MM.1S (cell line): ENCODE data around the gene TPH2.

Experiments
- DNase-seq: peaks from one replicate; pipeline ENCODE4 v3.0.0-alpha.2; 2015
- H2AFZ ChIP-seq: fragments of 300-600 bp; sonication (generic); 2 replicates; pipeline ENCODE4 v1.6.0; 2016; ENCODE audit warnings: antibody characterized with exemption, low read length
- H3F3A ChIP-seq: fragments of 300-600 bp; sonication (generic); 2 replicates; pipeline ENCODE4 v1.6.1; 2016; ENCODE audit warnings: mild to moderate bottlenecking, antibody characterized with exemption, low read length, moderate library complexity, mixed read lengths; ENCODE audit not compliant: insufficient read depth
- H3K27ac ChIP-seq: fragments of 300-600 bp; sonication (generic); 2 replicates; pipeline ENCODE4 v1.5.1; 2016; ENCODE audit warnings: mild to moderate bottlenecking, low read length
- H3K27me3 ChIP-seq: fragments of 300-600 bp; sonication (generic); replicated peaks from 2 replicates; pipeline ENCODE4 v1.6.0; 2016; ENCODE audit warnings: low read length; ENCODE audit not compliant: insufficient read depth
- H3K36me3 ChIP-seq: fragments of 300-600 bp; sonication (generic); replicated peaks from 2 replicates; pipeline ENCODE4 v1.6.1; 2016; ENCODE audit warnings: mild to moderate bottlenecking, low read length, mixed read lengths; ENCODE audit not compliant: insufficient read depth
- H3K4me1 ChIP-seq: fragments of 300-600 bp; sonication (generic); 2 replicates; pipeline ENCODE4 v1.6.1; 2016; ENCODE audit warnings: low read length, mixed read lengths
- H3K4me2 ChIP-seq: fragments of 300-600 bp; sonication (generic); 2 replicates; pipeline ENCODE4 v1.6.0; 2016; ENCODE audit warnings: low read depth, low read length
- H3K4me3 ChIP-seq: fragments of 300-600 bp; sonication (generic); 2 replicates; pipeline ENCODE4 v1.5.1; 2016; ENCODE audit warnings: low read length, mixed read lengths
- H3K79me2 ChIP-seq: fragments of 300-600 bp; sonication (generic); 2 replicates; pipeline ENCODE4 v1.6.1; 2016; ENCODE audit warnings: mixed run types, low read length, mixed read lengths
- H3K9ac ChIP-seq: fragments of 300-600 bp; sonication (generic); 2 replicates; pipeline ENCODE4 v1.6.1; 2016; ENCODE audit warnings: low read length, mixed read lengths
- H3K9me2 ChIP-seq: fragments of 300-600 bp; sonication (generic); replicated peaks from 2 replicates; pipeline ENCODE4 v1.6.1; 2016; ENCODE audit warnings: mild to moderate bottlenecking, low read length, mixed read lengths; ENCODE audit not compliant: insufficient read depth
- H3K9me3 ChIP-seq: fragments of 300-600 bp; sonication (generic); replicated peaks from 2 replicates; pipeline ENCODE4 v1.6.1; 2016; ENCODE audit warnings: mild to moderate bottlenecking, low read length, mixed read lengths; ENCODE audit not compliant: insufficient read depth
- H4K20me1 ChIP-seq: fragments of 300-600 bp; sonication (generic); 2 replicates; pipeline ENCODE4 v1.6.1; 2016; ENCODE audit warnings: mild to moderate bottlenecking, low read length, moderate library complexity, mixed read lengths; ENCODE audit not compliant: insufficient read depth
- CTCF ChIP-seq: fragments of 300-600 bp; sonication (generic); IDR thresholded peaks from 2 replicates; pipeline ENCODE4 v1.5.1; 2016; ENCODE audit warnings: antibody characterized with exemption, low read length, mixed read lengths
- EZH2 ChIP-seq: fragments of 300-600 bp; sonication (generic); optimal IDR thresholded peaks from 2 replicates; pipeline ENCODE3; 2017; ENCODE audit warnings: low read depth, mild to moderate bottlenecking, antibody characterized with exemption, low read length, mixed read lengths
- EZH2phosphoT487 ChIP-seq: fragments of 300-600 bp; sonication (generic); IDR thresholded peaks from 2 replicates; pipeline ENCODE4 v1.6.1; 2018; ENCODE audit warnings: antibody characterized with exemption, low read length

The TPH2 gene

GRCh38 chr12:72074065-72074464 lies 135.4 kb downstream of the TPH2 start:
- H3K79me2 ChIP-seq: no peaks in the 10 kb centered on the region
- H3K9me2 ChIP-seq: no peaks in the 10 kb centered on the region
- no peaks in the 10 kb centered on the region for H4K20me1 ChIP-seq
- H3K9me3 ChIP-seq: no peaks in the 10 kb centered on the region
- TF ChIP-seq EZH2phosphoT487 (no peak), EZH2 (no peak), CTCF (no peak)
- H3K9ac ChIP-seq: no peak overlapping the region
- no peak overlapping the region for H2AFZ ChIP-seq
- no peak overlapping the region for H3K4me3 ChIP-seq
- DNase-seq: no peak
- no peak overlapping the region for H3K27ac ChIP-seq
- H3K27me3 ChIP-seq: no peaks in the 10 kb centered on the region
- no peak overlapping the region for H3K4me2 ChIP-seq
- no peaks in the 10 kb centered on the region for H3F3A ChIP-seq
- no peaks in the 10 kb centered on the region for H3K4me1 ChIP-seq
- no peaks in the 10 kb centered on the region for H3K36me3 ChIP-seq

GRCh38 chr12:72074956-72075355 lies 136.3 kb downstream of the TPH2 start:
- Histone ChIP-seq H3K9me3 (no peaks in the 10 kb centered on the region), H3K36me3 (no peaks in the 10 kb centered on the region), H3K4me3 (no peak overlapping the region), H4K20me1 (no peaks in the 10 kb centered on the region), H3K27ac (no peak overlapping the region), H3K79me2 (no peaks in the 10 kb centered on the region), H3K9me2 (no peaks in the 10 kb centered on the region), H2AFZ (no peak overlapping the region), H3K9ac (no peak overlapping the region), H3F3A (no peaks in the 10 kb centered on the region), H3K4me2 (no peak overlapping the region), H3K27me3 (no peaks in the 10 kb centered on the region), H3K4me1 (no peaks in the 10 kb centered on the region)
- TF ChIP-seq CTCF: no peak
- TF ChIP-seq EZH2phosphoT487: no peak
- no peak for TF ChIP-seq EZH2
- no peak for DNase-seq

GRCh38 chr12:72075401-72075800 lies 136.8 kb downstream of the TPH2 start:
- no peaks in the 10 kb centered on the region for H3K79me2 ChIP-seq
- TF ChIP-seq EZH2phosphoT487 (no peak), EZH2 (no peak), CTCF (no peak)
- H3F3A ChIP-seq: no peaks in the 10 kb centered on the region
- no peak overlapping the region for H3K9ac ChIP-seq
- no peaks in the 10 kb centered on the region for H3K9me2 ChIP-seq
- H3K4me1 ChIP-seq: no peaks in the 10 kb centered on the region
- no peak overlapping the region for H3K27ac ChIP-seq
- H3K9me3 ChIP-seq: no peaks in the 10 kb centered on the region
- DNase-seq: no peak
- H3K36me3 ChIP-seq: no peaks in the 10 kb centered on the region
- no peak overlapping the region for H3K4me2 ChIP-seq
- H3K4me3 ChIP-seq: no peak overlapping the region
- H3K27me3 ChIP-seq: no peaks in the 10 kb centered on the region
- H4K20me1 ChIP-seq: no peaks in the 10 kb centered on the region
- H2AFZ ChIP-seq: no peak overlapping the region
